ENCODE results near the gene WDR5. TPM values are rescaled to one million over a fixed set of nuclear protein-coding genes. Genes with fewer than 3 reads are reported as not detected.

Gene WDR5
- total and polyA plus RNA-seq, 3 experiments from 2014 or later = 16.4 to 64.3 (median 62.2) TPM

GRCh38 chr9:134136118-134136995 lies 475 bp downstream of the WDR5 start:
- Mint-ChIP-seq H3K4me3 (peak overlapping the region; percentile 81 to 97 (median 93)), H3K36me3 (peaks cover 0 to 30% (median under 1%) of the 10 kb centered on the region in 3 donors), H3K9me3 (no peaks in the 10 kb centered on the region), H3K4me1 (peaks cover 29 to 53% (median 50%) of the 10 kb centered on the region in 3 donors), H3K27me3 (peaks cover 0 to 3% of the 10 kb centered on the region in 2 donors), H3K27ac (peak overlapping the region in 7 of 8 donors; percentile 69 to 95 (median 81))
- DNase-seq = peak in 1 of 5 donors; percentile 10
- Histone ChIP-seq H3K4me1 (ENCODE audit: insufficient read depth, low read length) (peaks cover 32% of the 10 kb centered on the region), H3K27ac (ENCODE audit: low read depth, low read length) (peak overlapping the region; percentile 57), H3K27me3 (ENCODE audit: insufficient read depth, low read length, poor library complexity, severe bottlenecking) (no peaks in the 10 kb centered on the region), H3K9me3 (ENCODE audit: low read length) (no peaks in the 10 kb centered on the region), H3K36me3 (ENCODE audit: insufficient read depth, low read length) (peaks cover 10% of the 10 kb centered on the region), H3K4me3 (ENCODE audit: low read length) (peak overlapping the region; percentile 71)
- ChIA-PET POLR2A (interaction anchor here (0.8 to 2.6 kb wide), 5 partner anchors 28 to 320 kb away, joined by 4 to 41 read pairs (median 7); partner anchors contain the start of genes BRD3OS and RNU6ATAC), CTCF (interaction anchor here (0.7 to 2.1 kb wide), 4 partner anchors 27 to 111 kb away, joined by 3 to 13 read pairs (median 4); partner anchors contain the start of genes BRD3OS and RNU6ATAC)

GRCh38 chr9:134136996-134137299 lies 1.1 kb downstream of the WDR5 start:
- ChIA-PET CTCF (interaction anchor here (1.3 kb wide), 1 partner anchor 34 kb away, joined by 3 read pairs; no protein-coding TSS in a partner anchor), POLR2A (no interaction called here)

GRCh38 chr9:134138292-134138691 lies 2.4 kb downstream of the WDR5 start:
- Mint-ChIP-seq H3K9me3 (no peaks in the 10 kb centered on the region), H3K27ac (peak overlapping the region in 7 of 8 donors; percentile 34 to 81 (median 43)), H3K27me3 (peaks cover 0 to 3% of the 10 kb centered on the region in 2 donors), H3K4me1 (peaks cover 29 to 53% (median 50%) of the 10 kb centered on the region in 3 donors), H3K4me3 (peak overlapping the region; percentile 49 to 93 (median 77)), H3K36me3 (peaks cover 7 to 46% (median 10%) of the 10 kb centered on the region in 3 donors)
- H3K27ac ChIP-seq (ENCODE audit: low read depth, low read length) = no peak overlapping the region
- DNase-seq = no peak
- POLR2A ChIA-PET = no interaction called here
- no peak overlapping the region for H3K4me3 ChIP-seq (ENCODE audit: low read length)
- H3K27me3 ChIP-seq (ENCODE audit: insufficient read depth, low read length, poor library complexity, severe bottlenecking) = no peaks in the 10 kb centered on the region
- H3K36me3 ChIP-seq (ENCODE audit: insufficient read depth, low read length) = peaks cover 18% of the 10 kb centered on the region
- CTCF ChIA-PET = interaction anchor here (1.0 kb wide), 1 partner anchor 25 kb away, joined by 6 read pairs; no protein-coding TSS in a partner anchor
- peaks cover 32% of the 10 kb centered on the region for H3K4me1 ChIP-seq (ENCODE audit: insufficient read depth, low read length)
- H3K9me3 ChIP-seq (ENCODE audit: low read length) = no peaks in the 10 kb centered on the region

More at GRCh38 chr9:134136996-134137299, 1.1 kb downstream of the WDR5 start:
- Mint-ChIP-seq H3K4me1 (peaks cover 29 to 53% (median 50%) of the 10 kb centered on the region in 3 donors), H3K9me3 (no peaks in the 10 kb centered on the region), H3K36me3 (peaks cover 4 to 36% (median 6%) of the 10 kb centered on the region in 3 donors), H3K27ac (peak overlapping the region in 7 of 8 donors; percentile 17 to 95 (median 73)), H3K4me3 (peak overlapping the region; percentile 71 to 93 (median 90)), H3K27me3 (peaks cover 0 to 3% of the 10 kb centered on the region in 2 donors)
- H3K36me3 ChIP-seq (ENCODE audit: insufficient read depth, low read length) = peaks cover 10% of the 10 kb centered on the region
- no peaks in the 10 kb centered on the region for H3K9me3 ChIP-seq (ENCODE audit: low read length)
- no peak for DNase-seq
- H3K4me3 ChIP-seq (ENCODE audit: low read length) = peak overlapping the region; percentile 71
- peaks cover 32% of the 10 kb centered on the region for H3K4me1 ChIP-seq (ENCODE audit: insufficient read depth, low read length)
- H3K27ac ChIP-seq (ENCODE audit: low read depth, low read length) = peak overlapping the region; percentile 57
- no peaks in the 10 kb centered on the region for H3K27me3 ChIP-seq (ENCODE audit: insufficient read depth, low read length, poor library complexity, severe bottlenecking)

- Histone ChIP-seq H3K27ac (ENCODE audit: low read depth, low read length) (no peak overlapping the region), H3K27me3 (ENCODE audit: insufficient read depth, low read length, poor library complexity, severe bottlenecking) (no peaks in the 10 kb centered on the region), H3K9me3 (ENCODE audit: low read length) (no peaks in the 10 kb centered on the region), H3K36me3 (ENCODE audit: insufficient read depth, low read length) (peaks cover 18% of the 10 kb centered on the region), H3K4me3 (ENCODE audit: low read length) (no peak overlapping the region), H3K4me1 (ENCODE audit: insufficient read depth, low read length) (peaks cover 32% of the 10 kb centered on the region)
- peaks cover 7 to 51% (median 10%) of the 10 kb centered on the region in 3 donors for H3K36me3 Mint-ChIP-seq
- H3K4me1 Mint-ChIP-seq = peaks cover 29 to 49% (median 44%) of the 10 kb centered on the region in 3 donors
- POLR2A ChIA-PET = interaction anchor here (0.6 kb wide), 1 partner anchor 25 kb away, joined by 5 read pairs; no protein-coding TSS in a partner anchor
- peaks cover 0 to 3% of the 10 kb centered on the region in 2 donors for H3K27me3 Mint-ChIP-seq
- H3K9me3 Mint-ChIP-seq = no peaks in the 10 kb centered on the region
- CTCF ChIA-PET = no interaction called here
- no peak for DNase-seq
- peak overlapping the region in 2 of 7 donors; percentile 84 to 93 for H3K4me3 Mint-ChIP-seq
- H3K27ac Mint-ChIP-seq = no peak overlapping the region
Measured at GRCh38 chr9:134139081-134139480, 3.2 kb downstream of the WDR5 start.

- Mint-ChIP-seq H3K9me3 (no peaks in the 10 kb centered on the region), H3K4me3 (peak overlapping the region in 1 of 7 donors; percentile 40), H3K27ac (peak overlapping the region in 2 of 8 donors; percentile 33 to 37), H3K27me3 (no peaks in the 10 kb centered on the region), H3K36me3 (peaks cover 7 to 67% (median 13%) of the 10 kb centered on the region in 3 donors), H3K4me1 (peaks cover 17 to 35% (median 30%) of the 10 kb centered on the region in 3 donors)
- Histone ChIP-seq H3K36me3 (ENCODE audit: insufficient read depth, low read length) (peaks cover 22% of the 10 kb centered on the region), H3K9me3 (ENCODE audit: low read length) (no peaks in the 10 kb centered on the region), H3K4me1 (ENCODE audit: insufficient read depth, low read length) (peaks cover 22% of the 10 kb centered on the region), H3K4me3 (ENCODE audit: low read length) (no peak overlapping the region), H3K27me3 (ENCODE audit: insufficient read depth, low read length, poor library complexity, severe bottlenecking) (no peaks in the 10 kb centered on the region), H3K27ac (ENCODE audit: low read depth, low read length) (no peak overlapping the region)
- no peak for DNase-seq
- CTCF ChIA-PET = interaction anchor here (2.1 kb wide), 1 partner anchor 21 kb away, joined by 6 read pairs; no protein-coding TSS in a partner anchor
- POLR2A ChIA-PET = no interaction called here
Measured at GRCh38 chr9:134141906-134142305, 6.0 kb downstream of the WDR5 start.

GRCh38 chr9:134144801-134145200 lies 8.9 kb downstream of the WDR5 start:
- H3K4me3 ChIP-seq (ENCODE audit: low read length) = no peak overlapping the region
- H3K9me3 ChIP-seq (ENCODE audit: low read length) = no peaks in the 10 kb centered on the region
- no peaks in the 10 kb centered on the region for H3K9me3 Mint-ChIP-seq
- peaks cover 7 to 81% (median 18%) of the 10 kb centered on the region in 3 donors for H3K36me3 Mint-ChIP-seq
- no peak overlapping the region for H3K27ac Mint-ChIP-seq
- no peaks in the 10 kb centered on the region for H3K27me3 Mint-ChIP-seq
- no peak overlapping the region for H3K4me3 Mint-ChIP-seq
- POLR2A ChIA-PET = no interaction called here
- H3K4me1 ChIP-seq (ENCODE audit: insufficient read depth, low read length) = no peaks in the 10 kb centered on the region
- peaks cover 2 to 8% (median 6%) of the 10 kb centered on the region in 3 donors for H3K4me1 Mint-ChIP-seq
- H3K27me3 ChIP-seq (ENCODE audit: insufficient read depth, low read length, poor library complexity, severe bottlenecking) = no peaks in the 10 kb centered on the region
- H3K36me3 ChIP-seq (ENCODE audit: insufficient read depth, low read length) = peaks cover 23% of the 10 kb centered on the region
- H3K27ac ChIP-seq (ENCODE audit: low read depth, low read length) = no peak overlapping the region
- CTCF ChIA-PET = no interaction called here
- no peak for DNase-seq

GRCh38 chr9:134145262-134145661 lies 9.4 kb downstream of the WDR5 start:
- Mint-ChIP-seq H3K27ac (no peak overlapping the region), H3K36me3 (peaks cover 7 to 81% (median 18%) of the 10 kb centered on the region in 3 donors), H3K4me3 (no peak overlapping the region), H3K27me3 (no peaks in the 10 kb centered on the region), H3K9me3 (no peaks in the 10 kb centered on the region), H3K4me1 (peaks cover 0 to 4% (median 3%) of the 10 kb centered on the region in 3 donors)
- peaks cover 22% of the 10 kb centered on the region for H3K36me3 ChIP-seq (ENCODE audit: insufficient read depth, low read length)
- H3K4me3 ChIP-seq (ENCODE audit: low read length) = no peak overlapping the region
- ChIA-PET CTCF (no interaction called here), POLR2A (no interaction called here)
- H3K27ac ChIP-seq (ENCODE audit: low read depth, low read length) = no peak overlapping the region
- no peaks in the 10 kb centered on the region for H3K27me3 ChIP-seq (ENCODE audit: insufficient read depth, low read length, poor library complexity, severe bottlenecking)
- no peak for DNase-seq
- no peaks in the 10 kb centered on the region for H3K4me1 ChIP-seq (ENCODE audit: insufficient read depth, low read length)
- no peaks in the 10 kb centered on the region for H3K9me3 ChIP-seq (ENCODE audit: low read length)

All from CD8-positive, alpha-beta memory T cell (primary cell).